Liver (tissue), 3 donors: ENCODE results near the gene CEACAM18.

Source experiments
- ATF3 ChIP-seq: IDR thresholded peaks from 2 replicates; pipeline ENCODE4 v1.6.1; 2016; ENCODE audit warnings: antibody characterized with exemption
- CTCF ChIP-seq: fragments of 150-350 bp; IDR thresholded peaks from 2 replicates; pipeline ENCODE4 v1.5.1; 2017; ENCODE audit warnings: improper control_type of control experiment, low read depth, low read length; ENCODE audit not compliant: missing input control
- FOXA1 ChIP-seq: IDR thresholded peaks from 2 replicates; pipeline ENCODE4 v1.6.1; 2016; ENCODE audit warnings: antibody characterized with exemption
- HNF4A ChIP-seq, 2 donors: conservative IDR thresholded peaks; 2 replicates each; pipeline ENCODE4 v1.6.1; 2016; ENCODE audit warnings: antibody characterized with exemption in 2 of 2, mild to moderate bottlenecking in 2 of 2
- HNF4G ChIP-seq: IDR thresholded peaks from 2 replicates; pipeline ENCODE4 v1.6.1; 2016; ENCODE audit warnings: antibody characterized with exemption
- MAX ChIP-seq: IDR thresholded peaks from 2 replicates; pipeline ENCODE4 v1.6.1; 2016; ENCODE audit warnings: antibody characterized with exemption
- RAD21 ChIP-seq, 2 donors: IDR thresholded peaks; 2 replicates each; pipeline ENCODE4 v1.6.1; 2016; ENCODE audit warnings: antibody characterized with exemption in 2 of 2, mild to moderate bottlenecking in 2 of 2
- REST ChIP-seq: IDR thresholded peaks from 2 replicates; pipeline ENCODE4 v1.6.1; 2016; ENCODE audit warnings: antibody characterized with exemption, mild to moderate bottlenecking
- SP1 ChIP-seq: IDR thresholded peaks from 2 replicates; pipeline ENCODE4 v1.6.1; 2018; ENCODE audit warnings: antibody characterized with exemption, mild to moderate bottlenecking
- TF ChIP-seq, protein P1 (sequence below): IDR thresholded peaks from 2 replicates; pipeline ENCODE4 v1.6.1; 2016; ENCODE audit warnings: antibody characterized with exemption
- donor health status: healthy.
- donor health status: healthy.

- TF ChIP-seq CTCF (no peak), RAD21 (IDR thresholded peaks at IDR 0.05) (no peak), SP1 (no peak), MAX (no peak), REST (no peak), ATF3 (no peak), HNF4G (no peak), HNF4A (conservative IDR thresholded peaks at IDR 0.05) (no peak), FOXA1 (no peak)
- TF ChIP-seq, protein P1, sequence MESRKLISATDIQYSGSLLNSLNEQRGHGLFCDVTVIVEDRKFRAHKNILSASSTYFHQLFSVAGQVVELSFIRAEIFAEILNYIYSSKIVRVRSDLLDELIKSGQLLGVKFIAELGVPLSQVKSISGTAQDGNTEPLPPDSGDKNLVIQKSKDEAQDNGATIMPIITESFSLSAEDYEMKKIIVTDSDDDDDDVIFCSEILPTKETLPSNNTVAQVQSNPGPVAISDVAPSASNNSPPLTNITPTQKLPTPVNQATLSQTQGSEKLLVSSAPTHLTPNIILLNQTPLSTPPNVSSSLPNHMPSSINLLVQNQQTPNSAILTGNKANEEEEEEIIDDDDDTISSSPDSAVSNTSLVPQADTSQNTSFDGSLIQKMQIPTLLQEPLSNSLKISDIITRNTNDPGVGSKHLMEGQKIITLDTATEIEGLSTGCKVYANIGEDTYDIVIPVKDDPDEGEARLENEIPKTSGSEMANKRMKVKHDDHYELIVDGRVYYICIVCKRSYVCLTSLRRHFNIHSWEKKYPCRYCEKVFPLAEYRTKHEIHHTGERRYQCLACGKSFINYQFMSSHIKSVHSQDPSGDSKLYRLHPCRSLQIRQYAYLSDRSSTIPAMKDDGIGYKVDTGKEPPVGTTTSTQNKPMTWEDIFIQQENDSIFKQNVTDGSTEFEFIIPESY = no peak
Observed at GRCh38 chr19:51490676-51491075, 12.3 kb downstream of the CEACAM18 start.
